ENCODE measurements around the gene RPL5.

RPL5 gene

DNA sequence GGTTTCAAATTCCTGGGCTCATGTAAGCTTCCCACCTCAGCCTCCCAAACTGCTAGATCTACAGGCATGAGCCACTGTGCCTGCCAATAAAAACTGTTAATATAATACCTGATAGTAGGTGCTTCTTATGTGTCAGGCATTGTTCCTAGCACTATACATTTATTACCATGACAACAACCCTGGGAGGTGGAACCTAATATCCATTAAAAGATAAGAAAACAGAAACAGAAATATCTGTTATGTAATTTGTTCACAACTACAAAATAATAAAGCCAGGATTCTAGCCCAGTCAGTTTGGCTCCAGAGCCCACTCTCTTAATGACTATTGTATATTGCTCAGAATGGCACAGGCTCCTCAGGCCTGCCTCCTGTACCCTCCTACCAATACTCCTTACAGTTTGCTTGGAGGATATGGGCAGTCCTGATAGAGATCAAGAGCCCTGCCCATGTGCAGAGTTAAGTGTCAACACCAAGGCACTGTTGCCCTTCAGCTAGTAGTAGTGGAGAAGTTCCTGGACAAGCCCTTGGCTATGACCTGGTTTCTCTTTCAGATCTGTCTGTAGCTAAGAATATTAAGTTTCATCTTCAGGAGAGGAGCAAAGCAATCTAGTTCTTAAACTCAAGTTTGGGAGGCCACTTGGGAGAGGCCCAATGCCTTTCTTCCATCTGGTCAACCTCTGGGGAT lies 22.4 kb downstream of the RPL5 start:
- Histone ChIP-seq H3K27ac (ENCODE audit: low read length) (no peak overlapping the region), H3K4me3 (ENCODE audit: low read length) (no peak overlapping the region), H3K36me3 (ENCODE audit: control insufficient read depth, insufficient read depth, low read length) (no peaks in the 10 kb centered on the region), H3K27me3 (ENCODE audit: control insufficient read depth, insufficient read depth, low read length) (no peaks in the 10 kb centered on the region), H3K9me3 (ENCODE audit: control insufficient read depth, insufficient read depth, low read length) (no peaks in the 10 kb centered on the region), H3K4me1 (ENCODE audit: control insufficient read depth, insufficient read depth, low read length) (no peaks in the 10 kb centered on the region)
- DNase-seq (ENCODE audit: low read depth, low spot score) = no peak

DNA sequence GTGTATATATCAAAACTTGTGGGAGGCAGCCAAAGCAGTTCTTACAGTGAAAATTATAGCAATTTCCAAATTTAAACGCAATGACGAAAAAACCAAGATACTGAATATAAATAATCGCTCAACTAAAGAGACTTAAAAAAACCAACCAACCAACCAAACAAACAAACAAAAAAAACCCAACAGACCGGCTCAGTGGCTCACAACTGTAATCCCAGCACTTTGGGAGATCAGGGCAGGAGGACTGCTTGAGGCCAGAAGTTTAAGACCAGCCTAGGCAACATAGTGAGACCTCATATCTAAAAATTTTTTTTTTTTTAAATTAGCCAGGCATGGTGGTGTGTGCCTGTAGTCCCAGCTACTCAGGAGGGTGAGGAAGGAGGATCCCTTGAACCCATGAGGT lies 23.4 kb downstream of the RPL5 start:
- Histone ChIP-seq H3K27ac (ENCODE audit: low read length) (no peak overlapping the region), H3K9me3 (ENCODE audit: control insufficient read depth, insufficient read depth, low read length) (no peaks in the 10 kb centered on the region), H3K4me1 (ENCODE audit: control insufficient read depth, insufficient read depth, low read length) (no peaks in the 10 kb centered on the region), H3K4me3 (ENCODE audit: low read length) (no peak overlapping the region), H3K36me3 (ENCODE audit: control insufficient read depth, insufficient read depth, low read length) (no peaks in the 10 kb centered on the region), H3K27me3 (ENCODE audit: control insufficient read depth, insufficient read depth, low read length) (no peaks in the 10 kb centered on the region)
- no peak for DNase-seq (ENCODE audit: low read depth, low spot score)
- WGBS (ENCODE audit: insufficient coverage, insufficient read length) = 100% methylated on average over 1 of the region's 4 CpGs

DNA sequence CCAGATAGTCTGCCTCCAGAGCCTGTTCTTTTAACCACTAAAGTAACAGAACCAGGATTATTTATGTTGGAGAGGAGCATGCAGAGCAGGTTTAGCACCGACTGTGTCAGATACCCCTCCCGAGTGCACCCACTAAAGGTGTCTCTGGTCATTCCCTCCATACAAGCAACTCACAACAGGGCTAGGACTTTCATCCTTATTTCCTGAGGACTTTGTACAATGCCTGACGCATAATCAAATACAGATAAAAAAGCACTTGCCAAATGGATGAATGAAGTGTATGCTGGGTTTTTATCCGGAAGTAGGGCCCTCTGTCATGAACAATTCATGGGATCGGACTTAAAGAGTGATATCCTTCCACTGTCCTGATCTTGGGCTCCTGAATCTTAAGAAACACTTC lies 26.0 kb downstream of the RPL5 start:
- no peak overlapping the region for H3K4me3 ChIP-seq (ENCODE audit: low read length)
- H3K9me3 ChIP-seq (ENCODE audit: control insufficient read depth, insufficient read depth, low read length) = no peaks in the 10 kb centered on the region
- no CpG with 5 or more reads among the region's 5 CpGs for WGBS (ENCODE audit: insufficient coverage, insufficient read length)
- DNase-seq (ENCODE audit: low read depth, low spot score) = no peak
- H3K27me3 ChIP-seq (ENCODE audit: control insufficient read depth, insufficient read depth, low read length) = no peaks in the 10 kb centered on the region
- H3K4me1 ChIP-seq (ENCODE audit: control insufficient read depth, insufficient read depth, low read length) = no peaks in the 10 kb centered on the region
- no peaks in the 10 kb centered on the region for H3K36me3 ChIP-seq (ENCODE audit: control insufficient read depth, insufficient read depth, low read length)
- no peak overlapping the region for H3K27ac ChIP-seq (ENCODE audit: low read length)

DNA sequence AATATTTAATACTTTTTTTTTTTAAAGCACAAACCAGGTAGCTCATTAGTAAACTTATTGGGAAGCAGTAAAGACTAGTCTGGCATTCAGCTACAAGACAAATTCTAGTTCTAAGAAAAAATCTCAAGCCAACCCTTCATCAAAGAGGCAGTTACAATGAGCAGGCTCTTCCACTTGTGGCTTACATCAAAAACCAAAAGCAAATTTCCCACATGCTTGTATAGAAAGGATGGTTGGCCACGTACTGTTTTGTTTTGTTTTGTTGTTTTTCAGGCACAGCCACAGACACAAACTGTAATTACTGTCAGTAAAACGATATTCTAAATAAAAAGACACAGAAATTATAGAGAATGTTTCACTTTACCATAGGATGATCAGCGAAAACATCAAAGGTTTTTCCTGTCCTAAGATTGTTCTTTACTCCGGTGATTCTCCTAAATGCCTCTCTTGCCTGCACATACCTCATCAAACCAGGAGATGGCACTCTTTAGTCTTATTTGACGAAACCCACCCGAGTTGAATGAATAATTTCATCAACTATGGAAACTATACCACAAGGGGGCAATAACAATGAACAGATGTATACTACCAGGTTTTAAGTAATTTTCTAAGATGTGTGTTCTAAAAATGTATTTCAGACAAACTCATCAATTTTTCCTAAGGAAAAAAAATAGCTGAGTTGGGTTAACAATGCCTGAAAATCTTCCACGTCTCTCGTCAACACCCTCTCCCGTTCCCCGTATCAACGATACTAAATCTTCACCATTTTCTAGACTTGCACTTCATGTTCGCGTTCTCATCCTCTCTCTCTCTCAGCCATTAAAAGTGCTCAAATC lies 26.9 kb downstream of the RPL5 start:
- WGBS (ENCODE audit: insufficient coverage, insufficient read length) = 100% methylated on average over 6 of the region's 13 CpGs
- H3K27ac ChIP-seq (ENCODE audit: low read length) = no peak overlapping the region

GRCh38 chr1:92859400-92860039 lies 27.7 kb downstream of the RPL5 start:
- H3K4me3 ChIP-seq (ENCODE audit: low read length) = no peak overlapping the region
- WGBS (ENCODE audit: insufficient coverage, insufficient read length) = no CpG with 5 or more reads among the region's 7 CpGs

More for the DNA sequence above, 26.9 kb downstream of the RPL5 start:
- Histone ChIP-seq H3K36me3 (ENCODE audit: control insufficient read depth, insufficient read depth, low read length) (no peaks in the 10 kb centered on the region), H3K4me1 (ENCODE audit: control insufficient read depth, insufficient read depth, low read length) (no peaks in the 10 kb centered on the region), H3K9me3 (ENCODE audit: control insufficient read depth, insufficient read depth, low read length) (no peaks in the 10 kb centered on the region), H3K4me3 (ENCODE audit: low read length) (no peak overlapping the region), H3K27me3 (ENCODE audit: control insufficient read depth, insufficient read depth, low read length) (no peaks in the 10 kb centered on the region)
- peak; percentile 29 for DNase-seq (ENCODE audit: low read depth, low spot score)

DNA sequence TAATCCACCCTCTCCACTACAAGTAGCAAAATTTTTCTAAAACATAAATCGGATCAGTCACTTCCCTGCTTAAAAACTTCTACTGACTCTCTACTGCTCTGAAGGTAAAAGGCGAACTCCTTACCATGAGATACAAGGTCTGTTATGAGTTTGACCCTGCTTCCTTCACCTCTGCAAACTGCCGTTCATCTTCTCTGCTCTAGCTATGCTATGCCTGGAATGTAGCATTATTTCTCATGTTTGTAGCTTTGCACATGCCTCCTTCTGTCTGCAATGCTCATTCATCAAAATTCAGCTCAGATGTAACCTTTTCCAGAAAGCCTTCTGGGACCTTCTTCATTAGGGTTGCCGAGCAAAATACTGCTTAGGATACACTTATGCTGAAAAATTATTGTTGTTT lies 30.8 kb downstream of the RPL5 start:
- no CpG with 5 or more reads among the region's 4 CpGs for WGBS (ENCODE audit: insufficient coverage, insufficient read length)
- Histone ChIP-seq H3K27ac (ENCODE audit: low read length) (no peak overlapping the region), H3K27me3 (ENCODE audit: control insufficient read depth, insufficient read depth, low read length) (no peaks in the 10 kb centered on the region), H3K9me3 (ENCODE audit: control insufficient read depth, insufficient read depth, low read length) (no peaks in the 10 kb centered on the region), H3K4me3 (ENCODE audit: low read length) (no peak overlapping the region), H3K4me1 (ENCODE audit: control insufficient read depth, insufficient read depth, low read length) (no peaks in the 10 kb centered on the region), H3K36me3 (ENCODE audit: control insufficient read depth, insufficient read depth, low read length) (no peaks in the 10 kb centered on the region)
- no peak for DNase-seq (ENCODE audit: low read depth, low spot score)

More at GRCh38 chr1:92859400-92860039, 27.7 kb downstream of the RPL5 start:
- no peak for DNase-seq (ENCODE audit: low read depth, low spot score)
- no peak overlapping the region for H3K27ac ChIP-seq (ENCODE audit: low read length)
- H3K9me3 ChIP-seq (ENCODE audit: control insufficient read depth, insufficient read depth, low read length) = no peaks in the 10 kb centered on the region
- H3K4me1 ChIP-seq (ENCODE audit: control insufficient read depth, insufficient read depth, low read length) = no peaks in the 10 kb centered on the region
- no peaks in the 10 kb centered on the region for H3K27me3 ChIP-seq (ENCODE audit: control insufficient read depth, insufficient read depth, low read length)
- no peaks in the 10 kb centered on the region for H3K36me3 ChIP-seq (ENCODE audit: control insufficient read depth, insufficient read depth, low read length)

DNA sequence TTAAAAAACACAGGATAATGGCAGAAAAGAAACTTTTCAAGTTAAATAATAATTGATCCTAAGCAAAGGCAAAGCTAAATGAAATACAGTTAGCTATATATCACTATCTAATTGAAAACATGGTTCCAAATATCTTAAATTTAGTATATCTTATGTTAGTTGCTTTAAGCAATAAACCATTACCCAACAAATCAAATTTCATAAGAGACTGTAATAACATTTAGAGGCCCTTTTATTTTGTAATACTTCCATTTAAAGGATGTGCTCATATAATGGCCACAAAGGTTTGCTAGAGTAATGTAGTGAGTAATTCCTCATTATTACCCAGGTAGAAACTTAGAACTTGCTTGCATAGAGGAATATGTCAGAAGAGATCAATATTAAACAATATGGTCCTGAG lies 32.3 kb downstream of the RPL5 start:
- Histone ChIP-seq H3K27ac (ENCODE audit: low read length) (no peak overlapping the region), H3K36me3 (ENCODE audit: control insufficient read depth, insufficient read depth, low read length) (no peaks in the 10 kb centered on the region), H3K4me1 (ENCODE audit: control insufficient read depth, insufficient read depth, low read length) (no peaks in the 10 kb centered on the region), H3K4me3 (ENCODE audit: low read length) (no peak overlapping the region), H3K27me3 (ENCODE audit: control insufficient read depth, insufficient read depth, low read length) (no peaks in the 10 kb centered on the region), H3K9me3 (ENCODE audit: control insufficient read depth, insufficient read depth, low read length) (no peaks in the 10 kb centered on the region)
- DNase-seq (ENCODE audit: low read depth, low spot score) = no peak

GRCh38 chr1:92870591-92870990 lies 38.8 kb downstream of the RPL5 start:
- Histone ChIP-seq H3K4me3 (ENCODE audit: low read length) (no peak overlapping the region), H3K9me3 (ENCODE audit: control insufficient read depth, insufficient read depth, low read length) (no peaks in the 10 kb centered on the region), H3K4me1 (ENCODE audit: control insufficient read depth, insufficient read depth, low read length) (no peaks in the 10 kb centered on the region), H3K27ac (ENCODE audit: low read length) (no peak overlapping the region), H3K36me3 (ENCODE audit: control insufficient read depth, insufficient read depth, low read length) (no peaks in the 10 kb centered on the region), H3K27me3 (ENCODE audit: control insufficient read depth, insufficient read depth, low read length) (no peaks in the 10 kb centered on the region)
- no CpG with 5 or more reads among the region's 2 CpGs for WGBS (ENCODE audit: insufficient coverage, insufficient read length)
- no peak for DNase-seq (ENCODE audit: low read depth, low spot score)

- Histone ChIP-seq H3K36me3 (ENCODE audit: control insufficient read depth, insufficient read depth, low read length) (no peaks in the 10 kb centered on the region), H3K9me3 (ENCODE audit: control insufficient read depth, insufficient read depth, low read length) (no peaks in the 10 kb centered on the region), H3K27me3 (ENCODE audit: control insufficient read depth, insufficient read depth, low read length) (no peaks in the 10 kb centered on the region), H3K4me3 (ENCODE audit: low read length) (no peak overlapping the region), H3K27ac (ENCODE audit: low read length) (no peak overlapping the region), H3K4me1 (ENCODE audit: control insufficient read depth, insufficient read depth, low read length) (no peaks in the 10 kb centered on the region)
- DNase-seq (ENCODE audit: low read depth, low spot score) = no peak
- WGBS (ENCODE audit: insufficient coverage, insufficient read length) = no CpG with 5 or more reads among the region's 2 CpGs
Observed at GRCh38 chr1:92872719-92873118, 40.9 kb downstream of the RPL5 start.

DNA sequence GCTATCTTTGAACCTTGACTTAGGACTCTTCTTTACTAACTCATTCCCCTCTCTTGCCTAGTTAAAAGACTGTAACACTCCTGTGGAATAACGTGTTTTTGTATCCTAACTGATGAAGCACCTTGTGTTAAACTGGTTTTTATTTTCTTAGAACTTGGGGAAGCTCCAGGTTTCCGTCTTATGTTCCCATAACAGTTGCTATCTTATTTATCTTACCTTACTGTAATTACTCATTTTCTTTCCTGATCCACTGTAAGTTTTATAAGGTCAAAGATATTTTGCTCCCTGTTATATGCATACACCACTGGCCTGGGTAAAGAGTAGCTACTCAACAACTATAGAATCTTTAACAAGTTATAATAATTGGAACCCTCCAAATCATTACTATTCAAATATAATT lies 43.1 kb downstream of the RPL5 start:
- Histone ChIP-seq H3K27me3 (ENCODE audit: control insufficient read depth, insufficient read depth, low read length) (no peaks in the 10 kb centered on the region), H3K9me3 (ENCODE audit: control insufficient read depth, insufficient read depth, low read length) (no peaks in the 10 kb centered on the region), H3K4me3 (ENCODE audit: low read length) (no peak overlapping the region), H3K4me1 (ENCODE audit: control insufficient read depth, insufficient read depth, low read length) (no peaks in the 10 kb centered on the region), H3K36me3 (ENCODE audit: control insufficient read depth, insufficient read depth, low read length) (no peaks in the 10 kb centered on the region), H3K27ac (ENCODE audit: low read length) (no peak overlapping the region)
- no peak for DNase-seq (ENCODE audit: low read depth, low spot score)
- WGBS (ENCODE audit: insufficient coverage, insufficient read length) = no CpG with 5 or more reads among the region's 2 CpGs

All from iPS DF 6.9 (cell line).